GM18517 (cell line): ENCODE measurements around the gene NDUFA13.

Experiments
- ATAC-seq: cut with Tn5 transposase; IDR thresholded peaks from one replicate; pipeline ENCODE4 v1.9.1; 2021; ENCODE audit warnings: mild to moderate bottlenecking, moderate library complexity; ENCODE audit not compliant: unreplicated experiment

Gene NDUFA13

GRCh38 chr19:19544954-19545591 is 29.0 kb downstream of the NDUFA13 start:
- no peak for ATAC-seq

- no peak for ATAC-seq
Observed at GRCh38 chr19:19545707-19546106, 29.7 kb downstream of the NDUFA13 start.

GRCh38 chr19:19546751-19547162 is 30.7 kb downstream of the NDUFA13 start:
- ATAC-seq = no peak

- no peak for ATAC-seq
Observed at GRCh38 chr19:19547674-19548336, 31.8 kb downstream of the NDUFA13 start.

- no peak for ATAC-seq
Observed at GRCh38 chr19:19548915-19549759, 33.1 kb downstream of the NDUFA13 start.

- no peak for ATAC-seq
Observed at GRCh38 chr19:19549804-19550464, 33.9 kb downstream of the NDUFA13 start.

- no peak for ATAC-seq
Observed at GRCh38 chr19:19550485-19550929, 34.5 kb downstream of the NDUFA13 start.

GRCh38 chr19:19550972-19551852 is 35.2 kb downstream of the NDUFA13 start:
- no peak for ATAC-seq

- ATAC-seq = no peak
Observed at GRCh38 chr19:19551853-19552192, 35.8 kb downstream of the NDUFA13 start.

- ATAC-seq = no peak
Observed at GRCh38 chr19:19552798-19553197, 36.8 kb downstream of the NDUFA13 start.

- ATAC-seq = no peak
Observed at GRCh38 chr19:19553670-19554069, 37.6 kb downstream of the NDUFA13 start.

- no peak for ATAC-seq
Observed at GRCh38 chr19:19554074-19555023, 38.3 kb downstream of the NDUFA13 start.

- ATAC-seq = no peak
Observed at GRCh38 chr19:19558055-19558454, 42.0 kb downstream of the NDUFA13 start.

GRCh38 chr19:19558636-19559035 is 42.6 kb downstream of the NDUFA13 start:
- ATAC-seq = no peak

- no peak for ATAC-seq
Observed at GRCh38 chr19:19559931-19560330, 43.9 kb downstream of the NDUFA13 start.

- ATAC-seq = no peak
Observed at GRCh38 chr19:19561946-19562664, 46.1 kb downstream of the NDUFA13 start.

- no peak for ATAC-seq
Observed at GRCh38 chr19:19562665-19563347, 46.8 kb downstream of the NDUFA13 start.

- no peak for ATAC-seq
Observed at GRCh38 chr19:19563348-19563848, 47.4 kb downstream of the NDUFA13 start.
